Measurements from ENCODE around the gene NSUN4.
"Not testable (repeated sequence)": the region's sequence is repeated elsewhere in the genome, so short reads cannot be mapped to it uniquely, and the experiment has no call there.

NSUN4 gene

GRCh38 chr1:46367701-46368100 lies 27.1 kb downstream of the NSUN4 start:
- not testable (repeated sequence) for DNase-seq (ENCODE audit: low read depth)

GRCh38 chr1:46368791-46369190 lies 28.2 kb downstream of the NSUN4 start:
- DNase-seq (ENCODE audit: low read depth): no peak

- no peak for DNase-seq (ENCODE audit: low read depth)
Observed at GRCh38 chr1:46369542-46370213, 29.1 kb downstream of the NSUN4 start.

GRCh38 chr1:46370214-46370633 lies 29.6 kb downstream of the NSUN4 start:
- no peak for DNase-seq (ENCODE audit: low read depth)

GRCh38 chr1:46372431-46372830 lies 31.8 kb downstream of the NSUN4 start:
- no peak for DNase-seq (ENCODE audit: low read depth)

- no peak for DNase-seq (ENCODE audit: low read depth)
Observed at GRCh38 chr1:46379996-46380395, 39.4 kb downstream of the NSUN4 start.

GRCh38 chr1:46380508-46380907 lies 39.9 kb downstream of the NSUN4 start:
- DNase-seq (ENCODE audit: low read depth): no peak

DNA sequence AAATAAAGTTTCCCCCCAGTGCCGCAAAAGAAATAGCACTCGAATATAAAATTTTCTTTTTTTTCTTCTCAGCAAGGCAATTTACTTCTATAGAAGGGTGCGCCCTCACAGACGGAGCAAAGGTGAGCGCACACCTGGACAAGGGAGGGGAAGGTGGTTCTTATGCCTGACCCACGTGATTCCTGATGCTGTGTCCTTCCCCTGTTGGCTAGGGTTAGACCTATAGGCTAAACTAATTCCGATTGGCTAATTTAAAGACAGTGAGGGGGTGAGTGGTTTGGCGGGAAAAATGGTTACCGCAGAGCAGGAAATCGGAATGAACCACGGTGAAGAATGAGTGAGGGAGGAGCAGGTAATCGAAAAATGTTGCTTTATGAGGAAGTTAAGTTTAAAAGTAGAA lies 52.9 kb downstream of the NSUN4 start:
- no peak for DNase-seq (ENCODE audit: low read depth)

GRCh38 chr1:46394108-46394871 lies 53.7 kb downstream of the NSUN4 start, which contains the start of gene FAAH:
Gene FAAH (plus strand): TSS chr1:46394317. CDS start chr1:46394349, 32 bp downstream.
- no peak for DNase-seq (ENCODE audit: low read depth)

DNA sequence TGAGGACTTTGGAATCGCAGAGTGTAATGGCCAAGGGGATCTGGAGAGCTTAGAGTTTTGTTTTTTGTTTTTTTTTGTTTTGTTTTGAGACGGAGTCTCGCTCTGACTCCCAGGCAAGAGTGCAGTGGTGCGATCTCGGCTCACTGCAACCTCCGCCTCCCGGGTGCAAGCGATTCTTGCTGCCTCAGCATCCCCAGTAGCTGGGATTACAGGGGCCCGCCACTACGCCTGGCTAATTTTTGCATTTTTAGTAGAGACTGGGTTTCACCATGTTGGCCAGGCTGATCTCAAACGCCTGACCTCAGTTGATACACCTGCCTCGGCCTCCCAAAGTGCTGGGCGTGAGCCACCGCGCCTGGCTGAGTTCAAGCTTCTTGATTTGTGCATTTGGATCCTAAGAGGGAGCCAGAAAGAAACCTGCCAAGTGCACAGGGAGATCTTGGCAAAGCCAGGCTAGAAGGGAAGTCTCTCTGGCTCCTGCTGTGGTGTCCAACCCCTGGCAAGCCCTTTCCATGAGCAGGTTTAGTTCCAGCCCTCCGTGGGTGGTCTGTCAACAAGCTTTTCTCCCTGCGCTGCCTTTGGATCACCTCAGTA lies 54.4 kb downstream of the NSUN4 start:
- DNase-seq (ENCODE audit: low read depth): no peak

DNA sequence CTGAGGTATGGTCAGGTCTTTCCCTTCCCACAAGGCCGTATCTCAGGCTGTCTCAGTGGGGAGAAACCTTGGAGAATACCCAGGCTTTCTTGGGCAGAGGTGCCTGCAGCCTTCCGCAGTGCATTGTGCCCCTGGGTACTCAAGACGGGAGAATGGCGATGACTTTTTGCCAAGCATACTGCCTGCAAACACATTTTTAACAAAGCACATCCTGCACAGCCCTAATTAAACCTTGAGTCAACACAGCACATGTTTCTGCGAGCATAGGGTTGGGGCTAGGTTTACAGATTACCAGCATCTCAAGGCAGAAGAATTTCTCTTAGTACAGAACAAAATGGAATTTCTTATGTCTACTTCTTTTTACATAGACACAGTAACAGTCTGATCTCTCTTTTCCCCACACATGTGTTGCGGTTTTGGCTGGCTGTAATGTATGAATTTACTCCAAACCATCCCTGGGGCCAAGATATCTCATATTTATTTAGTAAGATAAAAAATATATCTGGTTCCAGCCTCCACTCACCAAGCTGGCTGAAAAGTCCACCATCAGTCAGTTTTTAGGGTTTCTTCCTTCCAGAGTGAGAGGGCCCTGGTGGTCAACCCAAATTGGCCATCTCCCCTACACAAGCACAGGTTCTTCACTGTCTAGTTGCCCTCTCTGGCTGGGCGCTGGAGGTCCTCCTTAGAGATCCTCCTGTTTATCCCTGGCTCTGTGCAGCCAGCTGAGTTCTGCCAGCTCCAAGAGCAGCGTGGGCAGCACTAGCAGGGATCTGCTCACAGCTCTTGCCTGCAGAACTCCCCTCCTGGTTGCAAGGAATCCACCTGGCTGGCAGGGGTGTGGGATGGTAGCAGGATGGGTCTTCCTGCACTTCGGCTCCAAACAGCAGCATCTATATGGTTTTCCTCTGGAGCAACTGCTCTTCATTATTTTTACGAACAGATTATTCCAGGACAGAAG lies 56.1 kb downstream of the NSUN4 start:
- DNase-seq (ENCODE audit: low read depth): no peak

DNA sequence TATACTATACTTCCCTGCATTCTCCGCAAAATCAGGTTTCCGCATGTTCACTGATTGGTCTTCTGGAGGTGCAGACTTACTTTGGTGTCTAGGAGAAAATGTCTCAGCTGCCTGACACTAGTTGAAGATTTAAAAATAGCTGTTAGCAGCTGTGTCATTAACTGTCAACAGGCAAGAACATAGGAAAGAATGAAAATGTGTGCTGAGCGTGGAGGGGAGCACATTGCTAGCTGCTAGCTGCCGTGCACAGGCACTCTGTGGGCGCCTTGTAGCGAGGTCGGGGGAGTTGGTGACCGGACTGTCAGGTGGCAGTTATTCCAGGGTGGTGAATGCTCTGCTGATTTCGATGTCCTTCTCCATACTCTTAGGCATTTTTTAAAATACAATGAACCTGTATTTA lies 58.7 kb downstream of the NSUN4 start:
- no peak for DNase-seq (ENCODE audit: low read depth)

GRCh38 chr1:46400421-46400820 lies 59.8 kb downstream of the NSUN4 start:
- no peak for DNase-seq (ENCODE audit: low read depth)

GRCh38 chr1:46401154-46401913 lies 60.7 kb downstream of the NSUN4 start:
- DNase-seq (ENCODE audit: low read depth): no peak

GRCh38 chr1:46401964-46402626 lies 61.5 kb downstream of the NSUN4 start:
- no peak for DNase-seq (ENCODE audit: low read depth)

DNA sequence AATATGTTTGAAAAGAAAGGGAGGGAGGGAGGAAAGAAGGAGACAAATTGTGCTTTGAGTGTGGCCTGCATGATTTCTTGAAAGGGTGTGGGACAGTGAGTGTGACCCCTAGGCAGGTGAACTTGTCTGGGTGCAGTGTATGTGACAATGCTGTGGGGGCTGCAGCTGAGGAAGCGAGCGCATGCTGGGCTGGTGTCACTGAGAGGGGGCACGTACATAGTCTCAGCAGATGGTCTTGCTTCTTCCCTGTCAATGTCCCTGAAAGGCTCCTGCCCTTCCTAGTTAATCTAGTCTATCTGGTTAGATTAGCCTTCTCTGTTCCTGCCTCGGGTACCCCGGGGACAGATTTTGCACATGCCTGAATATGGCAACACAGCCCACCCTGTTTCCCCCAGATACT lies 63.3 kb downstream of the NSUN4 start:
- DNase-seq (ENCODE audit: low read depth): no peak

- DNase-seq (ENCODE audit: low read depth): no peak
Observed at GRCh38 chr1:46404482-46405196, 64.0 kb downstream of the NSUN4 start.

DNA sequence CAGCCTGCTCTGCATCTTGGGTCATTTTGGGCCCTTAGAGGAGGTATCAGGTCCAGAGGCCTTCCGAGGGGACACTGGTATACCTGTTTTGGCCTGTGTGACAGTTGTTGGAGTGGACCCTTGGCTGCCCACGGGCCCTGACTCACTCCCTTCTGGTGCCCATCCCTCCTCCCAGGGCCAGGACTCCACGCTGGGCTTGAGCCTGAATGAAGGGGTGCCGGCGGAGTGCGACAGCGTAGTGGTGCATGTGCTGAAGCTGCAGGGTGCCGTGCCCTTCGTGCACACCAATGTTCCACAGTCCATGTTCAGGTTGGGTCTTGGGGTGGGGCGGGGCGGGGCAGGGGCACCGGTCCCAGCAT lies 64.6 kb downstream of the NSUN4 start:
- no peak for DNase-seq (ENCODE audit: low read depth)

DNA sequence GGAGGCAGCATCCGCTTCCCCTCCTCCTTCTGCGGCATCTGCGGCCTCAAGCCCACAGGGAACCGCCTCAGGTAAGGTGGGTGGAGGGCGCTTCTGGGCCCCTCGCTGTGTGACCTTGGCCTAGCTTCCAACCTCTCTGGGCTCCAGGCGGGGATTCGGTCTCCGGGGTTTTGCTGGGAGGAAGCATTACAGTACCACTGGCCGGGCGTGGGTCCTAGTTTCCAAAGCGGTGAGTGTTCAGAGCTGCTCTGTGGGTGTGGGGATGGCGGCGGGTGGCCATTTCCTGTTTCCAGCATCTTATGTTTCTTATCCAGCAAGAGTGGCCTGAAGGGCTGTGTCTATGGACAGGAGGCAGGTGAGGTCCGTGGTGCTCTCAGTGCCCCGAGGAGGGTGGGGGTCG lies 65.1 kb downstream of the NSUN4 start:
- no peak for DNase-seq (ENCODE audit: low read depth)
